ENCODE results near the gene N4BP2.
"Not testable (repeated sequence)": the region's sequence is repeated elsewhere in the genome, so short reads cannot be mapped to it uniquely, and the experiment has no call there.

N4BP2 gene

DNA sequence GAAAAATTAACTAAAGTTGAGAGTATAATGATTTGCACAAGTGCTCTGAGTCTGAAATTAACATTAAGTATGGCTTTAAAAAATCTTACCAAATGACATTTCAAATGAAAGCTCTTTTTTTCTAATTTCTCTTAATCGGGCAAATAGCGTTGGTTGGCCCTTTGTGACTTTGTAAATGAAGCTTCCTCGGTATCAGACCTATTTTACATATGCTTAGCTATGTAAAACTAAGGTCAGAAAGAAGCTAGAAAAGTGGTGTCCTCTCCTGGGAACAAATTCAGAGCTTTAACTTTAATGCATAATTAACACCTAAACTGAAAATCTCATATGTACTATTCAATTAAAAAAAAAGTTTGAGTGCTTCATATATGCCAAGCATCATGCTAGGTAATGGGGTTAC is 62.7 kb downstream of the N4BP2 start:
- ATAC-seq (replicated peaks) (no peak), DNase-seq (no peak)
- no peaks in the 10 kb centered on the region for H3K27me3 Mint-ChIP-seq
- peaks cover 5 to 16% of the 10 kb centered on the region in 2 donors for H3K4me1 Mint-ChIP-seq
- no peaks in the 10 kb centered on the region for H3K9me3 Mint-ChIP-seq
- H3K27ac Mint-ChIP-seq: no peak overlapping the region
- peaks cover 8 to 15% of the 10 kb centered on the region in 2 donors for H3K36me3 Mint-ChIP-seq
- no peak overlapping the region for H3K4me3 Mint-ChIP-seq

DNA sequence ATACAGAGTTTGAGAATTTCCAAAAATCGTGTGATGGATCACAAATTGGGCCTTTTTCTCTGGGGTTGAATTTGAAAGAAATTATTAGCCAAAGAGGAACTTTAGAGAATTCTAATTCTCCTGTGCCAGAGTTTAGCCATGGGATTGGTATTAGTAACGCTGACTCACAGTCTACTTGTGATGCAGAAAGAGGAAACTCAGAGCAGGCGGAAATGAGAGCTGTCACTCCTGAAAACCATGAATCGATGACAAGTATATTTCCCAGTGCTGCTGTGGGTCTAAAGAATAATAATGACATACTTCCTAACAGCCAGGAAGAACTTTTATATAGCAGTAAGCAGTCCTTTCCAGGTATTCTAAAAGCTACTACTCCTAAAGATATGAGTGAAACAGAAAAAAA is 64.9 kb downstream of the N4BP2 start:
- no peak overlapping the region for H3K4me3 Mint-ChIP-seq
- peaks cover 11 to 16% of the 10 kb centered on the region in 2 donors for H3K36me3 Mint-ChIP-seq
- H3K4me1 Mint-ChIP-seq: peaks cover 5 to 14% of the 10 kb centered on the region in 2 donors
- no peak for DNase-seq
- no peak overlapping the region for H3K27ac Mint-ChIP-seq
- H3K27me3 Mint-ChIP-seq: no peaks in the 10 kb centered on the region
- ATAC-seq (replicated peaks): peak; percentile 50 to 79
- no peaks in the 10 kb centered on the region for H3K9me3 Mint-ChIP-seq

DNA sequence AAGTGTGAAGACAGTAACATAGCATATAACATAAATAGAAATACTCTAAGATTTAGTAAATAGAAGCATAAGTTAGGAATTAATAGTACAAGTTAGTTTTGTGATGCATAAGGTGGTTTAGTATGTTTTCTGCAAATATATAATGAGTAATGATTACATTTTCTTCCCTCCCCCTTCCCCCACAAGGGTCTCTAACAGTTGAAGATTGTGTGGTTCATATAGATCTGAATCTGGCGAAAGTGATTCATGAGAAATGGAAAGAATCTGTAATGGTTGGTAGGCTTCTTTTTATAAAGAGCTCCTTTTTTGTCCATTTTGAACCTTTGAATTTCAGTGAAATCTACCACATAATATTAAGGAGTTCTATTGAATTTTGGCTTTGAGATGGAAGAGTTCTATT is 66.3 kb downstream of the N4BP2 start:
- no peaks in the 10 kb centered on the region for H3K27me3 Mint-ChIP-seq
- no peak overlapping the region for H3K4me3 Mint-ChIP-seq
- DNase-seq: no peak
- no peak for ATAC-seq (replicated peaks)
- peaks cover 5 to 14% of the 10 kb centered on the region in 2 donors for H3K4me1 Mint-ChIP-seq
- H3K27ac Mint-ChIP-seq: no peak overlapping the region
- no peaks in the 10 kb centered on the region for H3K9me3 Mint-ChIP-seq
- peaks cover 11 to 12% of the 10 kb centered on the region in 2 donors for H3K36me3 Mint-ChIP-seq

DNA sequence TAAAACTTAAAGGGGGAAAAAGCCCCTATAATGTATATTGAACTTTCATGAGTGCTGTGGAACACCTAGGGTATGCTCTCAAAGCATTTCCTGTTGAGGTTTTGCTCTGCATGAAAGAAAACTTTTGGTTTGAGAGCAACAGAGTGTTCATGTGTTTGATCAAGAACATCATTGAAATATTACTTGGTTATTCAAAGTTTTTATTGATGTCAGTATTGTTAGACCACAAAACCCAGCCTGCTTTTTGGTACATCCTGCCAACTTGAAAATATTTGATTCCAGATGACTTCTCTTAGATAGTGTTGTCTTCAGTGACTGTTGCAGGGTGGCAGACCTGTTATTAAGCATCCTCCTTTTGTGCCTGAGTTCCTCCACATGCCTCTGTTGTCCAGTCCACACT is 68.0 kb downstream of the N4BP2 start:
- no peak overlapping the region for H3K4me3 Mint-ChIP-seq
- DNase-seq: no peak
- H3K27ac Mint-ChIP-seq: no peak overlapping the region
- ATAC-seq (replicated peaks): no peak
- H3K4me1 Mint-ChIP-seq: peaks cover 5 to 14% of the 10 kb centered on the region in 2 donors
- no peaks in the 10 kb centered on the region for H3K9me3 Mint-ChIP-seq
- H3K27me3 Mint-ChIP-seq: no peaks in the 10 kb centered on the region
- H3K36me3 Mint-ChIP-seq: peaks cover 8 to 9% of the 10 kb centered on the region in 2 donors

- Mint-ChIP-seq H3K27me3 (no peaks in the 10 kb centered on the region), H3K36me3 (peaks cover 0 to 2% of the 10 kb centered on the region in 2 donors), H3K4me3 (no peak overlapping the region), H3K9me3 (no peaks in the 10 kb centered on the region), H3K4me1 (no peaks in the 10 kb centered on the region), H3K27ac (no peak overlapping the region)
- no peak for DNase-seq
- no peak for ATAC-seq (replicated peaks)
These were observed 73.9 kb downstream of the N4BP2 start for GRCh38 chr4:40130401-40131036.

DNA sequence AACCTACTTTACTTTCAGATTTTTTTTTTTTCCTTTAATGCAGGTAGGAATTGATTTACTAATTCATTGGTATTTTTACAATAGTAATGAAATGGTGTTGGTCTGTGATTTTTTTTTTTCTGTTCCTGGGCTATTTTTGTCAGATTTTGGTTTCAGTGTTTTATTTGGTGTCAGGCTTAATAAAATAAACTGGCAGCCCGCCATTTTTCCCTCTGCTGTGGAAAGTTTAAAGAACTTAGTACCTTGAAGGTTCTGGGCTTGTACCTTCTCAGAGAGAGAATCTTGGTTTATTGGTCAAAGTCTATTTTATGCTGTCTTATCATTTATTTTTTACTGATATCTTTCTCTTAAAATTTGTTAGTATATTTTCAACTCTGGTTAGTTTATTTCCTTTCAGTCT is 76.2 kb downstream of the N4BP2 start:
- H3K4me1 Mint-ChIP-seq: peaks cover 2 to 6% of the 10 kb centered on the region in 2 donors
- no peaks in the 10 kb centered on the region for H3K27me3 Mint-ChIP-seq
- H3K36me3 Mint-ChIP-seq: peaks cover 6 to 12% of the 10 kb centered on the region in 2 donors
- DNase-seq (no peak), ATAC-seq (replicated peaks) (no peak)
- H3K4me3 Mint-ChIP-seq: no peak overlapping the region
- no peaks in the 10 kb centered on the region for H3K9me3 Mint-ChIP-seq
- H3K27ac Mint-ChIP-seq: no peak overlapping the region

DNA sequence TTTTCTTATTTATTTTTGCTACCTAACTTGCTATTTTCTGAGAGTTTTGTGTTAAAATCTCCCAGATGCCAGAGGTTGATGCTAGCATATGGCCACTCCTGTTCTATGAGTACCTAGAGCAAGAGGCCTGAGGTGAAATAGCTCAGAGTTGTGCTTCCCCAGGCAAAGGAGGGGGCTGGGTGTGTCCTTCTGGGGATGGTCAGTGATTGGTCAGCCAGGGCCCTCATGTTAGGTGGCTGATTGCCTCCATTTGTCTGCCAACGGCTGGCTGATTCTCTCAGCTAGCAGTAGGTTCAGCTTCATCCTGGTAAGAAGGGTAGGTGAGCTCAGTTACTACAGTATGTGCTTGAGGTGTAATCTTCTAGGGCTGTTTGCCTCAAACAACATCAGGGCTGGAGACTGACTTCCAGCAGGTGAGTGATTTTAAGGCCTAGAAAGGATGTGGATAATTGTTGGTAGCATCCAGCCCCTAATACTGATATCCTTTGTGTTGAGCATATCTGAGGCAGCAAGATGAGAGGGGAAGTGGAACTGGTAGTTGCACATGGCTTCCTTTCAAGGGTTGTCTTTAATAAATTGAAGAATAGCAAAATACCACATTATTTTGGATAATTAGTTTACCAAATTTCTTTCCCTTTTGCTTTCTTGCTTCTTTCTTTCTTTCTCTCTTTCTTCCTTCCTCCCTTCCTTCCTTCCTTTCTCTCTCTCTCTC is 77.7 kb downstream of the N4BP2 start:
- ATAC-seq (replicated peaks) (no peak), DNase-seq (no peak)
- H3K27ac Mint-ChIP-seq: no peak overlapping the region
- no peaks in the 10 kb centered on the region for H3K9me3 Mint-ChIP-seq
- peaks cover 10 to 13% of the 10 kb centered on the region in 2 donors for H3K36me3 Mint-ChIP-seq
- H3K4me3 Mint-ChIP-seq: no peak overlapping the region
- H3K4me1 Mint-ChIP-seq: peaks cover 2 to 7% of the 10 kb centered on the region in 2 donors
- no peaks in the 10 kb centered on the region for H3K27me3 Mint-ChIP-seq

DNA sequence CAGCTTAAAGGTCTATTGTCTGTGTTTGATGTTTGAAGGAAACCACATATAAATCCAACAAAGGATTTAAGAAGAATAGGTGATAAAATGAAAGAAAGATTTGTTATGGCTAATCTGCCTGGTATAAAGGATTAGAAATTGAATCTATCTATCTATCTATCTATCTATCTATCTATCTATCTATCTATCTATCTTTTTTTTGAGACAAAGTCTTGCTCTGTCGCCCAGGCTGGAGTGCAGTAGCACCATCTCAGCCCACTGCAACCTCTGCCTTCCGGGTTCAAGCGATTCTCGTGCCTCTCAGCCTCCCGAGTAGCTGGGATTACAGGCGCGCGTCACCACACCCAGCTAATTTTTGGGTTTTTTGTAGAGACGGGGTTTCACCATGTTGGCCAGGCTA is 79.6 kb downstream of the N4BP2 start:
- DNase-seq; ATAC-seq (replicated peaks); H3K4me1 Mint-ChIP-seq; H3K9me3 Mint-ChIP-seq; H3K4me3 Mint-ChIP-seq; H3K27me3 Mint-ChIP-seq; H3K27ac Mint-ChIP-seq: not testable (repeated sequence)
- H3K36me3 Mint-ChIP-seq: peaks cover 13 to 14% of the 10 kb centered on the region in 2 donors

DNA sequence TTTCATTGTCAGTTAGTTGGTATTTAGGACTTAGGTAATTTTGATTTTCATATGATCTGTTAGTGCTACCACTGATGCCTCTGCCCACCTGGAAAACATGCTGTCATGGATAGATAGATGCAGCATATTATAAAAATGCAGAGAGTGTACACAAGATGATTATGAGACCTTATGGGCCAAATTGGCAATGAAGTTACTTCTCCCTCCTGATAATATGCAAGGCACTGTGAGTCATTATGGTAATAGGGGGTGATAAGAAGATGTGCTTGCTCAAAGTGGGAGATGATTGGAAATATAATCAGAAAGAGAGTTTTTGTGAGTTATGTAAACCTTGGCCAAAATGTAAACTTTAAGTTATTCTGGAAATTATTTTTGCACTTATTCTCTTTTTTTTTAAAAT is 83.5 kb downstream of the N4BP2 start:
- H3K4me3 Mint-ChIP-seq: no peak overlapping the region
- no peak overlapping the region for H3K27ac Mint-ChIP-seq
- H3K36me3 Mint-ChIP-seq: peaks cover 14 to 19% of the 10 kb centered on the region in 2 donors
- H3K27me3 Mint-ChIP-seq: no peaks in the 10 kb centered on the region
- no peak for ATAC-seq (replicated peaks)
- peaks cover 2 to 7% of the 10 kb centered on the region in 2 donors for H3K4me1 Mint-ChIP-seq
- H3K9me3 Mint-ChIP-seq: no peaks in the 10 kb centered on the region
- no peak for DNase-seq

DNA sequence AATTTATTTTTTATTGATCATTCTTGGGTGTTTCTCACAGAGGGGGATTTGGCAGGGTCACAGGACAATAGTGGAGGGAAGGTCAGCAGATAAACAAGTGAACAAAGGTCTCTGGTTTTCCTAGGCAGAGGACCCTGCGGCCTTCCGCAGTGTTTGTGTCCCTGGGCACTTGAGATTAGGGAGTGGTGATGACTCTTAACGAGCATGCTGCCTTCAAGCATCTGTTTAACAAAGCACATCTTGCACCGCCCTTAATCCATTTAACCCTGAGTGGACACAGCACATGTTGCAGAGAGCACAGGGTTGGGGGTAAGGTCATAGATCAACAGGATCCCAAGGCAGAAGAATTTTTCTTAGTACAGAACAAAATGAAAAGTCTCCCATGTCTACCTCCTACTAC is 83.9 kb downstream of the N4BP2 start:
- not testable (repeated sequence) for ATAC-seq (replicated peaks); H3K4me3 Mint-ChIP-seq; H3K27ac Mint-ChIP-seq; H3K9me3 Mint-ChIP-seq; H3K4me1 Mint-ChIP-seq; DNase-seq; H3K27me3 Mint-ChIP-seq
- H3K36me3 Mint-ChIP-seq: peaks cover 11 to 19% of the 10 kb centered on the region in 2 donors

GRCh38 chr4:40143926-40144508 is 87.4 kb downstream of the N4BP2 start:
- no peaks in the 10 kb centered on the region for H3K9me3 Mint-ChIP-seq
- ATAC-seq (replicated peaks) (no peak), DNase-seq (no peak)
- no peaks in the 10 kb centered on the region for H3K27me3 Mint-ChIP-seq
- H3K4me1 Mint-ChIP-seq: no peaks in the 10 kb centered on the region
- H3K36me3 Mint-ChIP-seq: peaks cover 6 to 12% of the 10 kb centered on the region in 2 donors
- no peak overlapping the region for H3K27ac Mint-ChIP-seq
- no peak overlapping the region for H3K4me3 Mint-ChIP-seq

- DNase-seq: no peak
- Mint-ChIP-seq H3K4me3 (no peak overlapping the region), H3K27me3 (no peaks in the 10 kb centered on the region), H3K36me3 (peaks cover 6 to 12% of the 10 kb centered on the region in 2 donors), H3K27ac (no peak overlapping the region), H3K9me3 (no peaks in the 10 kb centered on the region), H3K4me1 (no peaks in the 10 kb centered on the region)
- ATAC-seq (replicated peaks): no peak
These were observed 88.1 kb downstream of the N4BP2 start for GRCh38 chr4:40144716-40145115.

GRCh38 chr4:40147490-40147889 is 90.8 kb downstream of the N4BP2 start:
- H3K36me3 Mint-ChIP-seq: peaks cover 9 to 15% of the 10 kb centered on the region in 2 donors
- H3K27ac Mint-ChIP-seq: not testable (repeated sequence)

GRCh38 chr4:40149960-40150385 is 93.3 kb downstream of the N4BP2 start:
- DNase-seq (peak; percentile 64), ATAC-seq (replicated peaks) (peak; percentile 92 to 95)
- Mint-ChIP-seq H3K27me3 (no peaks in the 10 kb centered on the region), H3K36me3 (peaks cover 9 to 15% of the 10 kb centered on the region in 2 donors), H3K4me3 (no peak overlapping the region), H3K27ac (peak overlapping the region; percentile 10), H3K9me3 (peaks cover 0 to 5% of the 10 kb centered on the region in 2 donors), H3K4me1 (peaks cover 6 to 19% of the 10 kb centered on the region in 2 donors)

More at GRCh38 chr4:40147490-40147889, 90.8 kb downstream of the N4BP2 start:
- H3K27me3 Mint-ChIP-seq; ATAC-seq (replicated peaks); H3K9me3 Mint-ChIP-seq; H3K4me3 Mint-ChIP-seq; DNase-seq: not testable (repeated sequence)
- peaks cover 6 to 17% of the 10 kb centered on the region in 2 donors for H3K4me1 Mint-ChIP-seq

DNA sequence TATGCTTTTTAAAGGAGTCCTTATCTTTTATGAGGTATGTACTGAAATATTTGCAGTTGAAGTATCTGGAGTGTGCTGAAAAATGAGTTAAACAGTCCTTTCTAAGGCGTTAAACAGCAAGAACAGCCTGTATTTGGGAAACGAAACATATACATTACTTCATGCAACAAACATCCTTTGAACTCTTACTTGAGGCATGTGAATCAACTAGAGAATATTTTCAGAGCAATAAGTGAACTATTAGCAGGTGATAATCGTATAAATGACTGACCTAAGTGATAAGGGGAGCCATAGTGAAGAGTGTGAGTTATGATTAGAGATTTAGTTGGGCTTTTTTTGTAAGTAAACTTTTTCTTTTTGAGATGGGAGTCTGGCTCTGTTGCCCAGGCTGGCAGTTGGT is 94.3 kb downstream of the N4BP2 start:
- DNase-seq: no peak
- Mint-ChIP-seq H3K27ac (no peak overlapping the region), H3K27me3 (no peaks in the 10 kb centered on the region), H3K4me1 (peaks cover 6 to 19% of the 10 kb centered on the region in 2 donors), H3K4me3 (no peak overlapping the region), H3K9me3 (peaks cover 0 to 5% of the 10 kb centered on the region in 2 donors), H3K36me3 (peaks cover 9 to 15% of the 10 kb centered on the region in 2 donors)
- no peak for ATAC-seq (replicated peaks)
